ENCODE measurements around the gene CCDC170.

DNA sequence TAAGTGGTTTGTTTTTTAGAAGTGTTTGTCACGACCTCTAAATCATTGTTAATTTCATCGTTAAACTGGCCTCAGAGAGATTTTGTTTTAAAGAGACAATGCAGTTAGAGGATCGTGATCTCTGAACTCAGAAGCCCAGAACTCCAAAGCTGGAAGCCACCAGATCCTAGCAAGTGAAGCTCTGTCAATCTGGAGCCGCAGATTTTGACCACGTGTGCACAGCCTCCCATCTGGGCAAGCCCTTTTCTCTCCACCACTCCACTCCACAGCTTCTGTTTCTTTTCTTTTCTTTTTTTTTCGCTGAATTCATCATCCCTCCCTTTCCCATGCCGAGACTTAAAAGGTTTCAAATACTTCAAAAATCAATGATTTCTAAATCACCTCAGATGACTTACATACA lies 171.5 kb downstream of the CCDC170 start:
- TF ChIP-seq, protein P1, sequence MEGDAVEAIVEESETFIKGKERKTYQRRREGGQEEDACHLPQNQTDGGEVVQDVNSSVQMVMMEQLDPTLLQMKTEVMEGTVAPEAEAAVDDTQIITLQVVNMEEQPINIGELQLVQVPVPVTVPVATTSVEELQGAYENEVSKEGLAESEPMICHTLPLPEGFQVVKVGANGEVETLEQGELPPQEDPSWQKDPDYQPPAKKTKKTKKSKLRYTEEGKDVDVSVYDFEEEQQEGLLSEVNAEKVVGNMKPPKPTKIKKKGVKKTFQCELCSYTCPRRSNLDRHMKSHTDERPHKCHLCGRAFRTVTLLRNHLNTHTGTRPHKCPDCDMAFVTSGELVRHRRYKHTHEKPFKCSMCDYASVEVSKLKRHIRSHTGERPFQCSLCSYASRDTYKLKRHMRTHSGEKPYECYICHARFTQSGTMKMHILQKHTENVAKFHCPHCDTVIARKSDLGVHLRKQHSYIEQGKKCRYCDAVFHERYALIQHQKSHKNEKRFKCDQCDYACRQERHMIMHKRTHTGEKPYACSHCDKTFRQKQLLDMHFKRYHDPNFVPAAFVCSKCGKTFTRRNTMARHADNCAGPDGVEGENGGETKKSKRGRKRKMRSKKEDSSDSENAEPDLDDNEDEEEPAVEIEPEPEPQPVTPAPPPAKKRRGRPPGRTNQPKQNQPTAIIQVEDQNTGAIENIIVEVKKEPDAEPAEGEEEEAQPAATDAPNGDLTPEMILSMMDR (IDR thresholded peaks at IDR 0.05): no peak
- TF ChIP-seq POLR2A (IDR thresholded peaks at IDR 0.05): no peak

Measured in Peyer's patch (tissue), 4 donors.